ENCODE measurements around the gene CGAS. TPM values are rescaled to one million over a fixed set of nuclear protein-coding genes. Genes with fewer than 3 reads are reported as not detected.

CGAS gene
- total and polyA plus RNA-seq, 2 of the 13 experiments (the other 11 are each of a cell fraction or from before 2014, with no cell fraction given), result 0.03 to 0.07 TPM

DNA sequence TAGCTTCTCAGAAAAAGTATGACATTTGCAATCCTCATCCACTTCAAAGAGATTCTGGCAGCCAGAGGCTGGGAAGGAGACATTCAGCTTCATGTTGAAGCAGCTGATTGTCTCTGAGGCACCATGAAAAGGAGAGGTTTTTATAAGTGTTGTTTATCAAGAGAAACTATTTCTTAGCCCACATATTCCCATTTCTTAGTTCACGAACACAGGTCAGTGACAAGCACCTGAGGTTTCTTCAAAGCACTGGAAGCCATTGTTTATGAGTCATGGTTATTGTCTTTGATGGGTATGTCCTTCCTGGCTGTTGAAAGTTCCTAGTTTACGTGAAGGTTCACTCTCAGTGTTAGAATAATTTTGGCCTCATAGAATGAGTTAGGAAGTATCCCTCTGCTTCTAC, 60.4 kb downstream of the CGAS start:
- Histone ChIP-seq H3K9ac (ENCODE audit: insufficient read depth, low read depth, low read length) (no peak overlapping the region), H3K4me2 (ENCODE audit: low read depth, low read length) (no peak overlapping the region), H3K36me3 (replicated peaks in 1 of 2; ENCODE audit: control insufficient read depth in 1 of 2, insufficient read depth in 2 of 2, low read length in 2 of 2) (no peaks in the 10 kb centered on the region), H3K4me1 (ENCODE audit: insufficient read depth, low read length) (0 out of 2 replicates have a peak, but pooled peaks cover 6% of the 10 kb centered on the region), H3K27ac (ENCODE audit: extremely low read length, insufficient read depth, low read length) (no peak overlapping the region), H2AFZ (ENCODE audit: low read length) (no peak overlapping the region), H3K4me3 (replicated peaks in 1 of 3; ENCODE audit: insufficient read depth in 1 of 3, low read depth in 2 of 3, low read length in 3 of 3) (no peak overlapping the region), H4K20me1 (ENCODE audit: insufficient read depth, low read length) (no peaks in the 10 kb centered on the region), H3K27me3 (ENCODE audit: control insufficient read depth in 1 of 2, insufficient read depth in 2 of 2, low read length in 2 of 2) (peaks cover 0 to 6% of the 10 kb centered on the region in 2 experiments; a peak in 3 of 5 replicates), H3K9me3 (ENCODE audit: low read length) (no peaks in the 10 kb centered on the region), H3K79me2 (ENCODE audit: insufficient read depth, low read length) (no peaks in the 10 kb centered on the region)
- FAIRE-seq, result no peak
- TF ChIP-seq MAZ (IDR thresholded peaks at IDR 0.05; ENCODE audit: borderline replicate concordance, low read depth, low read length), result no peak
- no peak for TF ChIP-seq MAZ (CRISPR knock-in tag; IDR thresholded peaks at IDR 0.05; ENCODE audit: low read depth)
- no peak for TF ChIP-seq PRMT3 (CRISPR knock-in tag; IDR thresholded peaks at IDR 0.05; ENCODE audit: borderline replicate concordance, low read depth)
- TF ChIP-seq HOXA3 (CRISPR knock-in tag; IDR thresholded peaks at IDR 0.05), result no peak
- TF ChIP-seq RXRB (CRISPR knock-in tag; IDR thresholded peaks at IDR 0.05; ENCODE audit: borderline replicate concordance), result no peak
- no peak for TF ChIP-seq ZNF790 (CRISPR knock-in tag; IDR thresholded peaks at IDR 0.05; ENCODE audit: borderline replicate concordance)
- TF ChIP-seq PHF8 (CRISPR knock-in tag; IDR thresholded peaks at IDR 0.05), result no peak
- TF ChIP-seq ZFP36L1 (CRISPR knock-in tag; IDR thresholded peaks at IDR 0.05), result no peak
- TF ChIP-seq KDM2A (CRISPR knock-in tag; IDR thresholded peaks at IDR 0.05; ENCODE audit: borderline replicate concordance, low read depth), result no peak
- no peak for TF ChIP-seq HNRNPLL (IDR thresholded peaks at IDR 0.05; ENCODE audit: low read depth, low read length, poor library complexity, severe bottlenecking)
- WGBS (ENCODE audit: low lambda C conversion rate), result 15% methylated on average over 2 of the region's 2 CpGs
- DNase-seq (ENCODE audit: low spot score), result no peak
- in situ Hi-C loops (cut with HindIII; ENCODE audit: extremely low pct_ligation_motif_present, low pct_unique_long_range_greater_than_20kb), result no loop called here
- ATAC-seq, result no peak
- ChIA-PET CTCF (ENCODE audit: low intra/inter-chr PET ratio, low total read pairs) (no interaction called here), POLR2A (no interaction called here)
- BruUV-seq (replicated peaks), result no TSS peak
- intact Hi-C loops (cut with micrococcal nuclease; ENCODE audit: unreplicated experiment), result no loop called here

DNA sequence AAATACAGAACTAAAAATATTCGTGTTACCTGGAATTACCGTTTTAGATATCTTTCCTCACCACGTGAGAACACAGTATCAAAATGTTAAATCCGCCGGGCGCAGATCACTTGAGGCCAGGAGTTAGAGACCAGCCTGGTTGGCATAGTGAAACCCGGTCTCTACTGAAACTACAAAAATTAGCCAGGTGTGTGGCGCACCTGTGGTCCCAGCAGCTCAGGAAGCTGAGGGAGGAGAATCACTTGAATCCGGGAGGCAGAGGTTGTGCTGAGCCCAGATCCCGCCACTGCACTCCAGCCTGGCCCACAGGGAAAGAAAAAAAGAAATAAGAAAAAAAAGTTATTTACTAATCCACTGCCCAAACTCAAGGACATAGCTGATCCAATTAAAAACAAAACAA, 62.2 kb downstream of the CGAS start:
- ATAC-seq (no peak), DNase-seq (ENCODE audit: low spot score) (no peak), FAIRE-seq (no peak)
- H3K79me2 ChIP-seq (ENCODE audit: insufficient read depth, low read length), result no peaks in the 10 kb centered on the region
- no peak overlapping the region for H2AFZ ChIP-seq (ENCODE audit: low read length)
- 52% methylated on average over 10 of the region's 10 CpGs for WGBS (ENCODE audit: low lambda C conversion rate)
- ChIA-PET POLR2A (no interaction called here), CTCF (ENCODE audit: low intra/inter-chr PET ratio, low total read pairs) (interaction anchor here (1.8 kb wide), 1 partner anchor 104 kb away, joined by 5 read pairs; no protein-coding TSS in a partner anchor)
- H3K27ac ChIP-seq (ENCODE audit: extremely low read length, insufficient read depth, low read length), result no peak overlapping the region
- no peak overlapping the region for H3K4me2 ChIP-seq (ENCODE audit: low read depth, low read length)
- H3K9me3 ChIP-seq (ENCODE audit: low read length), result no peaks in the 10 kb centered on the region
- in situ Hi-C loops (cut with HindIII; ENCODE audit: extremely low pct_ligation_motif_present, low pct_unique_long_range_greater_than_20kb), result no loop called here
- H4K20me1 ChIP-seq (ENCODE audit: insufficient read depth, low read length), result no peaks in the 10 kb centered on the region
- no peak overlapping the region for H3K4me3 ChIP-seq (replicated peaks in 1 of 3; ENCODE audit: insufficient read depth in 1 of 3, low read depth in 2 of 3, low read length in 3 of 3)
- BruUV-seq (replicated peaks), result no TSS peak
- no peaks in the 10 kb centered on the region for H3K36me3 ChIP-seq (replicated peaks in 1 of 2; ENCODE audit: control insufficient read depth in 1 of 2, insufficient read depth in 2 of 2, low read length in 2 of 2)
- H3K9ac ChIP-seq (ENCODE audit: insufficient read depth, low read depth, low read length), result no peak overlapping the region
- 0 out of 2 replicates have a peak, but pooled peaks cover 6% of the 10 kb centered on the region for H3K4me1 ChIP-seq (ENCODE audit: insufficient read depth, low read length)
- intact Hi-C loops (cut with micrococcal nuclease; ENCODE audit: unreplicated experiment), result no loop called here
- H3K27me3 ChIP-seq (ENCODE audit: control insufficient read depth in 1 of 2, insufficient read depth in 2 of 2, low read length in 2 of 2), result peaks cover 0 to 6% of the 10 kb centered on the region in 2 experiments; a peak in 3 of 5 replicates
- TF ChIP-seq TAF15 (IDR thresholded peaks at IDR 0.05; ENCODE audit: low read depth, low read length, poor library complexity, severe bottlenecking), result no peak
- TF ChIP-seq, protein P1, sequence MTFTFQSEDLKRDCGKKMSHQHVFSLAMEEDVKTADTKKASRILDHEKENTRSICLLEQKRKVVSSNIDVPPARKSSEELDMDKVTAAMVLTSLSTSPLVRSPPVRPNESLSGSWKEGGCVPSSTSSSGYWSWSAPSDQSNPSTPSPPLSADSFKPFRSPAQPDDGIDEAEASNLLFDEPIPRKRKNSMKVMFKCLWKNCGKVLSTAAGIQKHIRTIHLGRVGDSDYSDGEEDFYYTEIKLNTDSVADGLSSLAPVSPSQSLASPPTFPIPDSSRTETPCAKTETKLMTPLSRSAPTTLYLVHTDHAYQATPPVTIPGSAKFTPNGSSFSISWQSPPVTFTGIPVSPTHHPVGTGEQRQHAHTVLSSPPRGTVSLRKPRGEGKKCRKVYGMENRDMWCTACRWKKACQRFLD (CRISPR knock-in tag; IDR thresholded peaks at IDR 0.05; ENCODE audit: borderline replicate concordance), result no peak
- no peak for TF ChIP-seq CBX5 (CRISPR knock-in tag; IDR thresholded peaks at IDR 0.05; ENCODE audit: borderline replicate concordance)
- TF ChIP-seq ZNF383 (CRISPR knock-in tag; IDR thresholded peaks at IDR 0.05; ENCODE audit: borderline replicate concordance), result no peak
- TF ChIP-seq U2AF2 (IDR thresholded peaks at IDR 0.05; ENCODE audit: low read depth, low read length), result no peak
- no peak for TF ChIP-seq TIGD3 (CRISPR knock-in tag; IDR thresholded peaks at IDR 0.05; ENCODE audit: borderline replicate concordance)
- no peak for TF ChIP-seq RBM39 (IDR thresholded peaks at IDR 0.05; ENCODE audit: low read depth, low read length, poor library complexity, severe bottlenecking)
